Colon (tissue), 2 donors: ENCODE results near the gene DOCK2.
"Not testable (repeated sequence)": the region's sequence is repeated elsewhere in the genome, so short reads cannot be mapped to it uniquely, and the experiment has no call there.

Source experiments
- FAIRE-seq: peaks from 2 replicates; lab custom pipeline; 2012; peaks lifted over from hg19 to GRCh38; lab: Jason Lieb, UNC
- donor health status: control.
- donor health status: control.

DOCK2 gene

GRCh38 chr5:169945831-169946261, 308.8 kb downstream of the DOCK2 start:
- no peak for FAIRE-seq

- FAIRE-seq = no peak
Observed at GRCh38 chr5:169946743-169947295, 309.7 kb downstream of the DOCK2 start.

- no peak for FAIRE-seq
Observed at GRCh38 chr5:169950333-169950732, 313.3 kb downstream of the DOCK2 start.

- not testable (repeated sequence) for FAIRE-seq
Observed at GRCh38 chr5:169953196-169953595, 316.1 kb downstream of the DOCK2 start.

GRCh38 chr5:169954786-169955185, 317.7 kb downstream of the DOCK2 start:
- FAIRE-seq = no peak

GRCh38 chr5:169956126-169956525, 319.1 kb downstream of the DOCK2 start:
- FAIRE-seq = no peak

GRCh38 chr5:169956756-169957155, 319.7 kb downstream of the DOCK2 start:
- FAIRE-seq = no peak

GRCh38 chr5:169958278-169958677, 321.2 kb downstream of the DOCK2 start:
- FAIRE-seq = no peak

- FAIRE-seq = no peak
Observed at GRCh38 chr5:169960659-169961058, 323.6 kb downstream of the DOCK2 start.

- FAIRE-seq = no peak
Observed at GRCh38 chr5:169964246-169964645, 327.2 kb downstream of the DOCK2 start.

- FAIRE-seq = no peak
Observed at GRCh38 chr5:169970339-169970738, 333.3 kb downstream of the DOCK2 start.

GRCh38 chr5:169970911-169971765, 334.1 kb downstream of the DOCK2 start:
- no peak for FAIRE-seq

GRCh38 chr5:169971780-169972179, 334.7 kb downstream of the DOCK2 start:
- FAIRE-seq = no peak

GRCh38 chr5:169973056-169973455, 336.0 kb downstream of the DOCK2 start:
- no peak for FAIRE-seq

- no peak for FAIRE-seq
Observed at GRCh38 chr5:169974121-169974770, 337.2 kb downstream of the DOCK2 start.

GRCh38 chr5:169978714-169979113, 341.6 kb downstream of the DOCK2 start:
- FAIRE-seq = no peak

- FAIRE-seq = no peak
Observed at GRCh38 chr5:169979871-169980270, 342.8 kb downstream of the DOCK2 start.

- FAIRE-seq = no peak
Observed at GRCh38 chr5:169980418-169981053, 343.5 kb downstream of the DOCK2 start, which contains the start of gene INSYN2B. TSS of gene INSYN2B (minus strand) at chr5:169980495. CDS start at chr5:169883898, 96,597 bp downstream.

- FAIRE-seq = no peak
Observed at GRCh38 chr5:169988206-169988605, 351.1 kb downstream of the DOCK2 start.

GRCh38 chr5:169988947-169989346, 351.9 kb downstream of the DOCK2 start:
- no peak for FAIRE-seq

GRCh38 chr5:169989365-169989764, 352.3 kb downstream of the DOCK2 start:
- no peak for FAIRE-seq

- FAIRE-seq = no peak
Observed at GRCh38 chr5:169991115-169991869, 354.2 kb downstream of the DOCK2 start.
